SKM-1 (cell line): Measurements from ENCODE around the gene PPP1R9B.
A peak's percentile ranks its signal among the peaks of the same experiment; 100 is the strongest.

Source experiments
- DNase-seq: peaks from one replicate; lab custom pipeline; 2025; ENCODE audit not compliant: unreplicated experiment; lab: John Stamatoyannopoulos, UW

The PPP1R9B gene

GRCh38 chr17:50175035-50175807, 24.7 kb upstream of the PPP1R9B start:
- no peak for DNase-seq

GRCh38 chr17:50174444-50174843, 24.0 kb upstream of the PPP1R9B start:
- no peak for DNase-seq

GRCh38 chr17:50173335-50173941, 23.0 kb upstream of the PPP1R9B start:
- DNase-seq: no peak

GRCh38 chr17:50172936-50173334, 22.5 kb upstream of the PPP1R9B start:
- no peak for DNase-seq

- DNase-seq: no peak
Measured at GRCh38 chr17:50172130-50172529, 21.7 kb upstream of the PPP1R9B start.

- DNase-seq: no peak
Measured at GRCh38 chr17:50171371-50172071, 21.0 kb upstream of the PPP1R9B start.

- DNase-seq: no peak
Measured at GRCh38 chr17:50170662-50171370, 20.3 kb upstream of the PPP1R9B start.

- no peak for DNase-seq
Measured at GRCh38 chr17:50169881-50170459, 19.5 kb upstream of the PPP1R9B start.

- peak; percentile 60 for DNase-seq
Measured at GRCh38 chr17:50169121-50169764, 18.8 kb upstream of the PPP1R9B start.

GRCh38 chr17:50168319-50168718, 17.8 kb upstream of the PPP1R9B start:
- no peak for DNase-seq

- no peak for DNase-seq
Measured at GRCh38 chr17:50167371-50167770, 16.9 kb upstream of the PPP1R9B start.

- no peak for DNase-seq
Measured at GRCh38 chr17:50166518-50167181, 16.2 kb upstream of the PPP1R9B start.

- no peak for DNase-seq
Measured at GRCh38 chr17:50165867-50166517, 15.5 kb upstream of the PPP1R9B start, which contains the start of gene SGCA. SGCA (plus strand) TSS chr17:50166005; CDS start chr17:50166041, 36 bp downstream.

GRCh38 chr17:50165466-50165865, 15.0 kb upstream of the PPP1R9B start:
- no peak for DNase-seq

GRCh38 chr17:50165066-50165465, 14.6 kb upstream of the PPP1R9B start:
- DNase-seq: no peak

GRCh38 chr17:50164697-50164988, 14.2 kb upstream of the PPP1R9B start:
- DNase-seq: no peak

GRCh38 chr17:50163843-50164696, 13.6 kb upstream of the PPP1R9B start:
- no peak for DNase-seq

- no peak for DNase-seq
Measured at GRCh38 chr17:50162466-50163254, 12.2 kb upstream of the PPP1R9B start.
